ENCODE measurements around the gene EIF2B4.
"Not testable (repeated sequence)": the region's sequence is repeated elsewhere in the genome, so short reads cannot be mapped to it uniquely, and the experiment has no call there.

The EIF2B4 gene

GRCh38 chr2:27377618-27378095 lies 7.5 kb upstream of the EIF2B4 start:
- DNase-seq (ENCODE audit: low read depth) = no peak

GRCh38 chr2:27376866-27377617 lies 6.9 kb upstream of the EIF2B4 start:
- DNase-seq (ENCODE audit: low read depth) = no peak

GRCh38 chr2:27376151-27376865 lies 6.2 kb upstream of the EIF2B4 start:
- no peak for DNase-seq (ENCODE audit: low read depth)

GRCh38 chr2:27375513-27376099 lies 5.5 kb upstream of the EIF2B4 start:
- DNase-seq (ENCODE audit: low read depth) = no peak

- DNase-seq (ENCODE audit: low read depth) = no peak
Measured at GRCh38 chr2:27373567-27373966, 3.4 kb upstream of the EIF2B4 start.

- DNase-seq (ENCODE audit: low read depth) = no peak
Measured at GRCh38 chr2:27372937-27373336, 2.8 kb upstream of the EIF2B4 start.

GRCh38 chr2:27370816-27371620 lies 880 bp upstream of the EIF2B4 start:
- peak; percentile 10 for DNase-seq (ENCODE audit: low read depth)

GRCh38 chr2:27369471-27370025 lies 590 bp downstream of the EIF2B4 start:
- peak; percentile 38 for DNase-seq (ENCODE audit: low read depth)

GRCh38 chr2:27363933-27364332 lies 6.2 kb downstream of the EIF2B4 start:
- no peak for DNase-seq (ENCODE audit: low read depth)

- DNase-seq (ENCODE audit: low read depth) = no peak
Measured at GRCh38 chr2:27362678-27363420, 7.3 kb downstream of the EIF2B4 start.

GRCh38 chr2:27356382-27357181 lies 13.6 kb downstream of the EIF2B4 start, which contains the start of gene GTF3C2:
Gene GTF3C2 (minus strand): TSS chr2:27356764. CDS start chr2:27343554, 13,210 bp downstream.
- peak; percentile 94 for DNase-seq (ENCODE audit: low read depth)

- DNase-seq (ENCODE audit: low read depth) = peak; percentile 26
Measured at GRCh38 chr2:27356056-27356381, 14.1 kb downstream of the EIF2B4 start.

- DNase-seq (ENCODE audit: low read depth) = no peak
Measured at GRCh38 chr2:27354597-27354927, 15.6 kb downstream of the EIF2B4 start.

GRCh38 chr2:27353762-27354596 lies 16.2 kb downstream of the EIF2B4 start:
- peak; percentile 37 for DNase-seq (ENCODE audit: low read depth)

GRCh38 chr2:27353386-27353761 lies 16.8 kb downstream of the EIF2B4 start:
- DNase-seq (ENCODE audit: low read depth) = not testable (repeated sequence)

GRCh38 chr2:27351802-27352598 lies 18.1 kb downstream of the EIF2B4 start:
- no peak for DNase-seq (ENCODE audit: low read depth)

- DNase-seq (ENCODE audit: low read depth) = no peak
Measured at GRCh38 chr2:27350106-27350693, 19.9 kb downstream of the EIF2B4 start.

GRCh38 chr2:27347641-27348040 lies 22.5 kb downstream of the EIF2B4 start:
- DNase-seq (ENCODE audit: low read depth) = peak; percentile 13

All from stromal cell of bone marrow (primary cell).